ENCODE results near the gene SGPP1. TPM values are rescaled to one million over a fixed set of nuclear protein-coding genes. Genes with fewer than 3 reads are reported as not detected.

SGPP1 gene
- total and polyA plus RNA-seq, 2 of the 8 experiments (the other 6 are each of a cell fraction or from before 2014, with no cell fraction given) = 5.7 to 8.1 TPM

- H3K4ac ChIP-seq (replicated peaks; ENCODE audit: insufficient read length, low read depth, low read length) = no peak overlapping the region
- no peak overlapping the region for H2BK5ac ChIP-seq (ENCODE audit: low read depth, low read length)
- no peak overlapping the region for H2BK120ac ChIP-seq (replicated peaks; ENCODE audit: low read depth, low read length)
- no peak overlapping the region for H3K27ac ChIP-seq (ENCODE audit: low read depth, low read length)
- no peak overlapping the region for H3K18ac ChIP-seq (ENCODE audit: extremely low read depth, low read length)
- H3K79me1 ChIP-seq (ENCODE audit: low read depth, low read length) = no peaks in the 10 kb centered on the region
- H3K27me3 ChIP-seq (replicated peaks in 1 of 4; ENCODE audit: control insufficient read depth in 3 of 4, extremely low read depth in 1 of 4, insufficient read depth in 3 of 4, low read length in 3 of 4) = no peaks in the 10 kb centered on the region
- no peak overlapping the region for H2BK15ac ChIP-seq (ENCODE audit: low read length)
- FAIRE-seq = no peak
- no peaks in the 10 kb centered on the region for H3K36me3 ChIP-seq (ENCODE audit: control insufficient read depth in 2 of 4, insufficient read depth in 4 of 4, low read length in 3 of 4)
- no peak overlapping the region for H3K14ac ChIP-seq (ENCODE audit: insufficient read length)
- no peak overlapping the region for H4K5ac ChIP-seq (ENCODE audit: insufficient read length, low read depth, low read length)
- H2BK12ac ChIP-seq (ENCODE audit: low read depth, low read length) = no peak overlapping the region
- H3K9me3 ChIP-seq (ENCODE audit: insufficient read depth in 2 of 2, low read depth in 1 of 2, low read length in 1 of 2) = no peaks in the 10 kb centered on the region
- H2BK20ac ChIP-seq (ENCODE audit: low read length) = no peak overlapping the region
- no peaks in the 10 kb centered on the region for H3K23me2 ChIP-seq (ENCODE audit: low read depth, low read length)
- no peak for DNase-seq (ENCODE audit: low read depth in 1 of 2, low spot score in 2 of 2)
- no peak overlapping the region for H3K9ac ChIP-seq (replicated peaks in 1 of 4; ENCODE audit: extremely low read depth in 1 of 4, low read depth in 3 of 4, low read length in 3 of 4)
- no peaks in the 10 kb centered on the region for H3K4me1 ChIP-seq (replicated peaks in 1 of 4; ENCODE audit: control insufficient read depth in 3 of 4, insufficient read depth in 4 of 4, low read length in 3 of 4)
- no peak overlapping the region for H2AFZ ChIP-seq (ENCODE audit: low read length)
- H4K8ac ChIP-seq (ENCODE audit: extremely low read depth, insufficient read depth, low read length) = no peak overlapping the region
- no peak overlapping the region for H3K56ac ChIP-seq (replicated peaks; ENCODE audit: insufficient read length, low read depth, low read length)
- H4K20me1 ChIP-seq (replicated peaks in 1 of 2; ENCODE audit: control insufficient read depth in 1 of 2, insufficient read depth in 2 of 2, low read length in 2 of 2) = no peaks in the 10 kb centered on the region
- no peak overlapping the region for H2AK5ac ChIP-seq (ENCODE audit: low read depth, low read length)
- no peak for TF ChIP-seq SP2 (IDR thresholded peaks at IDR 0.05; ENCODE audit: low read length)
- TF ChIP-seq MAX (IDR thresholded peaks at IDR 0.05) = no peak
- no peak for TF ChIP-seq CTBP2 (IDR thresholded peaks at IDR 0.05; ENCODE audit: borderline replicate concordance, insufficient read depth, insufficient read length, low read length)
- no peak for TF ChIP-seq KDM4A (IDR thresholded peaks at IDR 0.05; ENCODE audit: low read depth, low read length, severe bottlenecking)
- no peak for TF ChIP-seq SIN3A (conservative IDR thresholded peaks at IDR 0.05 in 1 of 2, IDR thresholded peaks at IDR 0.05 in 1 of 2; ENCODE audit: low read depth in 1 of 2, low read length in 2 of 2)
- TF ChIP-seq JUN (IDR thresholded peaks at IDR 0.05; ENCODE audit: low read depth, low read length) = no peak
- no peak for TF ChIP-seq TCF12 (IDR thresholded peaks at IDR 0.05; ENCODE audit: low read depth, low read length)
- H3K79me2 ChIP-seq (ENCODE audit: control insufficient read depth in 1 of 2, insufficient read depth in 2 of 2, low read length in 2 of 2) = no peaks in the 10 kb centered on the region
- POLR2A ChIA-PET (ENCODE audit: partially characterized antibody) = no interaction called here
- H3K4me2 ChIP-seq (ENCODE audit: insufficient read depth in 1 of 2, low read depth in 2 of 2, low read length in 2 of 2) = no peak overlapping the region
- H4K91ac ChIP-seq (replicated peaks; ENCODE audit: insufficient read length, low read length) = no peak overlapping the region
- no peak overlapping the region for H3K23ac ChIP-seq (ENCODE audit: insufficient read length)
- CTCF ChIA-PET (ENCODE audit: partially characterized antibody) = interaction anchor here (1.0 kb wide), 1 partner anchor 131 kb away, joined by 3 read pairs; no protein-coding TSS in a partner anchor
- H3K4me3 ChIP-seq (ENCODE audit: extremely low read depth in 1 of 4, insufficient read depth in 2 of 4, low read depth in 3 of 4, low read length in 4 of 4) = no peak overlapping the region
- 88% methylated on average over 6 of the region's 6 CpGs; no CpG with 5 or more reads in 1 of the 2 experiments for WGBS, 2 experiments (ENCODE audit: extremely low coverage in 1 of 2, insufficient coverage in 1 of 2, insufficient read length in 1 of 2, insufficient replicate concordance in 2 of 2, low coverage in 1 of 2, low lambda C conversion rate in 2 of 2, missing lambda C conversion rate in 1 of 2)
These were observed 36.8 kb upstream of the SGPP1 start for GRCh38 chr14:63764620-63765139.
